ENCODE results near the gene SOX10.

Gene SOX10

DNA sequence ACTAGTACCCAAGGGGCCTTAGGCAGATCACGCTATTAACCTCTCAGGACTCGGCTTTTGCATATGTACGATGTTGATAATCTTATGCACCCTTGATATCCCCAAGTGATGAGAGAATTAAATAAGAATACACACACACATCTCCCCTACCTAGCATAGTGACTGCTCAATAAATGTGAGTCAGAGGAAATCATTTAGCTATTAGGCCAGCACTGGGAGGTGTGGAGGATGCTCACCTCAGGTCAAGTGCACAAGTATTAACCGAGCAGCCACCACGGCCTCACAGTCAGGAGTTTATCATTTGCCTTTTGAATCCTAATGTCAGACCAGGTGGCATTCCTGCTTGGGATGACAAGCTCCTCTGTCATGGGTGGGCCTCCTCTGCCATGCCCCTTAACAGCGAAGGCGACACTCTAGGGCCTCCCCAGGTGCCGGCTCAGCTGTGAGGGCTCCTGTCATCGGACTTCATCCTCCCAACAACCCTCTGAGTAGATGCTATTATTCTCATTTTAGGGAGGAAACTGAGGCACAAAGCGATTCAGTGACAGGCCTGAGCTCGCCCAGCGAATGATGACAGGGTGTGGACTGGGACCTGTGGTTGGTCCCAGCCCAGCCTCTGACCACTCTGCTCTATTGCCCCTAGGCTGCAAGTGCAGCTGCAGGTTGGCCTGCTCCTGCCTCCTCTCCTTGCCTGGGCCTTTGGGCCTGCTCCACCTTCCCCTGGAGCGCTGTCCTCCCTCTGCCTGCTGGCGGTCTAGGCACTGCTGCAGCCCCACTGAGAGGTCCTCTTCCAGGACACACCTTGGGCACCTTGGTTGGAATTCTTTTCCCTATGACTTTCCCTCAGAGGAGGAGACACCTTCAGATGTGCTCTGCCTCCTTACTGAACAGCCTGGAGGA is 5.0 kb upstream of the SOX10 start:
- DNase-seq (ENCODE audit: low spot score): no peak
- TF ChIP-seq, protein P1, sequence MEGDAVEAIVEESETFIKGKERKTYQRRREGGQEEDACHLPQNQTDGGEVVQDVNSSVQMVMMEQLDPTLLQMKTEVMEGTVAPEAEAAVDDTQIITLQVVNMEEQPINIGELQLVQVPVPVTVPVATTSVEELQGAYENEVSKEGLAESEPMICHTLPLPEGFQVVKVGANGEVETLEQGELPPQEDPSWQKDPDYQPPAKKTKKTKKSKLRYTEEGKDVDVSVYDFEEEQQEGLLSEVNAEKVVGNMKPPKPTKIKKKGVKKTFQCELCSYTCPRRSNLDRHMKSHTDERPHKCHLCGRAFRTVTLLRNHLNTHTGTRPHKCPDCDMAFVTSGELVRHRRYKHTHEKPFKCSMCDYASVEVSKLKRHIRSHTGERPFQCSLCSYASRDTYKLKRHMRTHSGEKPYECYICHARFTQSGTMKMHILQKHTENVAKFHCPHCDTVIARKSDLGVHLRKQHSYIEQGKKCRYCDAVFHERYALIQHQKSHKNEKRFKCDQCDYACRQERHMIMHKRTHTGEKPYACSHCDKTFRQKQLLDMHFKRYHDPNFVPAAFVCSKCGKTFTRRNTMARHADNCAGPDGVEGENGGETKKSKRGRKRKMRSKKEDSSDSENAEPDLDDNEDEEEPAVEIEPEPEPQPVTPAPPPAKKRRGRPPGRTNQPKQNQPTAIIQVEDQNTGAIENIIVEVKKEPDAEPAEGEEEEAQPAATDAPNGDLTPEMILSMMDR (IDR thresholded peaks at IDR 0.05; ENCODE audit: extremely low read depth, insufficient read depth, missing control alignments): no peak
- in situ Hi-C loops (cut with MboI; ENCODE audit: low pct_unique_long_range_greater_than_20kb, low sequenced_read_pairs, unreplicated experiment): no loop called here

DNA sequence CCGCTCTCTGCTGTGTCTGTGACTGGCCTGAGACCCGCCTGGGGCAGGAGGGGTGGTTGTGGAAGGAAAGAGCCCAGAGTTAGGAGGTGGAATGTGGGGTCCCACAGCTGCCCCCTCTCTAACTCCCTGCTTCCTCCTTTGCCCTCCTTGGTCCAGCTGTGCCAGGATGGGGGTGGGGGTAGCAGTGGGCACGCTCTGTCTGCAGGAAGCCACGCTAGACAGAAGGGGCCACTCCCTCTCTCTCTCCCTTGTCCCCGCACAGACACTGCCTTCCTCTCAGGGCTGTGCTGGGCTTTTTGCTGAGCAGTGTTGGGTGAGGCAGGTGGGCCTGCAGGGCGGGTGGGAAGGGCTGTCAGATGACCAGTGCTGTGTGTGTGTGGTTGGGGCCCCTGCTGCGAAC is 2.0 kb upstream of the SOX10 start:
- no peak for DNase-seq (ENCODE audit: low spot score)
- in situ Hi-C loops (cut with MboI; ENCODE audit: low pct_unique_long_range_greater_than_20kb, low sequenced_read_pairs, unreplicated experiment): no loop called here
- TF ChIP-seq, protein P1 (IDR thresholded peaks at IDR 0.05; ENCODE audit: extremely low read depth, insufficient read depth, missing control alignments): no peak

DNA sequence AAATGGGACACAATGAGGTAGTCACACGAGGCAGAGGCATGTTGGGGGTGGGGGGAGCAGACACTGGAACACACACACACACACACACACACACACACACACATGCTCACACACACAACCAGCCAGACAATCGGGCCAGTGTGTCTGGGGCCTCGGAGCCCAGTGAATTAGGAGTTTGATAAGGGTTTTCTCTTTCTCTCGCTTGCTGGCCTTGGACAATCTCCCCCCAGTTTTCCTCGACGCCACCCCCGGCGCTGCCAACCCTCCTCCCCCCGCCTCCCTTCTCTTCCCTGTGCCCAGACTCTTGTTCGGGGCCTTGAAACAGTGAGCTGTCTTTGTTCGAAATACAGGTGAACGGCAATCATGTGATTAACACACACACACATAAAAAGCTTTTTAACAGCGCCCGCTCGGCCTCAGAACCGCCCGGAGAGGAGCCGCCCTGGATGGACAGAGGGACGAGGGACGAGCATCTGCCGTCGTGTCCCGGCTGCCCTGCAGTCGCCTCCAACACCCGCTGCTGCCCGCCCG is 1.5 kb upstream of the SOX10 start:
- TF ChIP-seq, protein P1 (IDR thresholded peaks at IDR 0.05; ENCODE audit: extremely low read depth, insufficient read depth, missing control alignments): no peak
- in situ Hi-C loops (cut with MboI; ENCODE audit: low pct_unique_long_range_greater_than_20kb, low sequenced_read_pairs, unreplicated experiment): no loop called here
- no peak for DNase-seq (ENCODE audit: low spot score)

DNA sequence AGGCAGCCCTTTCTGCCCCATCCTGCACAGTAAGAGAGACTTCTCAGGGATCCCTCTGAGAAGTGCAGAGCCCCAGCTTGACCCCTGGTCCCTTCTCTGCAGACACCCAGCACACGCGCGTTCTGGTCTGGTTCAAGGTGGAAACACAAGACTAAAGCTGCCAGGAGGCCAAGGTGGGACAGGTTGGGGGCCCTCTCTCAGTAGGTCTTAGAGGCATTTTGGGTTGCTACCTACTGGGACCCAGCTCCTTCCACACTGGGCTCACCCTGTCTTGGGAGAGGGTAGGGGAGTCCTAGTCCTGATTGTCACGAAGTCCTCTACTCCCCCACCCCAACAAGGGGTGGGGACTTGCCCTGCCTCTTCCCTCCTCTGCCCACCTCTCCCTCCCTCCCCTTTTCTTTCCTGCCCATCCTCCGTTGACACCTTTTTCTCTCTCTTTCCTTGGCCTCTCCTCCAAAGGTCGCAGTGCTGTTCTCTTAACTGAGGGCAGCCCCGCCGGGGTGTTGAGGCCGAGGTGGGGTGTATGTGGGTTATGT is 763 bp upstream of the SOX10 start:
- TF ChIP-seq, protein P1 (IDR thresholded peaks at IDR 0.05; ENCODE audit: extremely low read depth, insufficient read depth, missing control alignments): no peak
- no peak for DNase-seq (ENCODE audit: low spot score)
- in situ Hi-C loops (cut with MboI; ENCODE audit: low pct_unique_long_range_greater_than_20kb, low sequenced_read_pairs, unreplicated experiment): no loop called here

DNA sequence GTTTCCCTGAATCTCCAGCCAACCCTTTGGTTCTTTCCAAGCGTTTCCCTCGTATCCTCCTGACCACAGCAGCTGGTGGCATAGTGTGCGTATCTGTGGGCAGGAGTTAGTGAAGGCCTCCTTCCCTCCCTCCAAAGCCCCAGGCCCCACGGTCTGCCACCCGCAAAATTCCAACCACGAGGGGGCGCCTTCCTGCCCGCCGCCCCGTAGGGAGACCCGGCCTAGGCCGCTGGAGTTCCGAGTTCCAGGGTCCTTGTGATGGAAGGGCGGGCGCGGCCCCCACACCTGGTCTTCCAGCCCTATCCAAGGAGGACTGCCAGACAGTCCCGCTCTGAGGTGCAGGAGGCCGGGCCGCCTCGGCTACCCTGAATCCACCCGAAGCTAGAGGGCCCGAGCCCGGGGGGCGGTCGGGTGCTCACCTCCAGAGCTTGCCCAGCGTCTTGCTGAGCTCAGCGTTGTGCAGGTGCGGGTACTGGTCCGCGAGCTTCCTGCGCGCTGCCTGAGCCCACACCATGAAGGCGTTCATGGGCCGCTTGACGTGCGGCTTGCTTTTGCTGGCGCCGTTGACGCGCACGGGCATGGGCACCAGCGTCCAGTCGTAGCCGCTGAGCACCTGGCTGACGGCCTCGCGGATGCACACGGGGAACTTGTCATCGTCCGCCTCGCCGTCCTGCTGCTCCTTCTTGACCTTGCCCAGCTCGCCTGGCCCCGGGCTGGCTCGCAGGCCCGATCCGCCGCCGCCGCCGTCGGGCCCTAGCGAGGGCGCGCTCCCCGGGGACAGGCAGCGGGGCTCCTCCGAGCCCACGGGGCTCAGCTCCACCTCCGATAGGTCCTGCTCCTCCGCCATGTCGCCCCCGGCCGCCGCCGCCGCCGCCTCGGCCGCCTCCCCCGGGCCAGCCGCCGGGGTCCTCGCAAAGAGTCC is 1.2 kb downstream of the SOX10 start:
- TF ChIP-seq, protein P1 (IDR thresholded peaks at IDR 0.05; ENCODE audit: extremely low read depth, insufficient read depth, missing control alignments): no peak
- in situ Hi-C loops (cut with MboI; ENCODE audit: low pct_unique_long_range_greater_than_20kb, low sequenced_read_pairs, unreplicated experiment): no loop called here
- no peak for DNase-seq (ENCODE audit: low spot score)

DNA sequence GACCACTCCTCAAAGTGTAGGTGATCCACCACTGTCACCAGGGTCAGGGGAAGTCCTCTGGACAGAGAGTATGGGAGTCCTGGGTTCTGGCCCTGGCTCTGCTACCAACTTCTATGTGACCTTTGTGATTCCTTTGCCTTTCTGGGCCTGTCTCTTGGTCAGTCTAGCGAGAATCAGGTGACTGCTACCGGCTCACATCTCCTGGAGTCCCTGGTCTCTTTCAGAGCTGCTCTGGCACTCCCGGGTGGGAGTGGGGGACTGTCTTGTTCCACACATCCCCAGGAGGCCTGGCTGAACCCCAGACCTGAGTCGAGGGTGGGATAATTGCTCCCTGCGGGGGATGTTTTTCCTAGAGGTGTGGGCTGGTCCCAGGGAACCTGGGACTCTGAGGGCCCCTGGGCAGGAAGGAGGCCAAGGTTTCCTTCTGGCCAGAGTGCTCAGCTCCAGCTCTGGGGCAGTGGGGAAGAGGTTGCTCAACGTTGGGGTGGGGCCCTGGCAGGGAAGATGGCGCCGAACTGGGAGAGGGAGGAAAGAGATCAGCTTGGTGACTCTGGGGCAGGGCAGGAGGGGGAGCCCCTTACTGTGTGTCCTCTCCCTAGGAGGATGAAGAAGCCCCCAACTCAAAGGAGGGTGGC is 2.1 kb downstream of the SOX10 start:
- DNase-seq (ENCODE audit: low spot score): no peak

More for the DNA sequence above, 2.1 kb downstream of the SOX10 start:
- in situ Hi-C loops (cut with MboI; ENCODE audit: low pct_unique_long_range_greater_than_20kb, low sequenced_read_pairs, unreplicated experiment): no loop called here
- TF ChIP-seq, protein P1 (IDR thresholded peaks at IDR 0.05; ENCODE audit: extremely low read depth, insufficient read depth, missing control alignments): no peak

Measured in GM13977 (cell line).